HG03558 (cell line): ENCODE measurements around the gene MYDGF.
"Not testable (repeated sequence)": the region's sequence is repeated elsewhere in the genome, so short reads cannot be mapped to it uniquely, and the experiment has no call there.

Source experiments
- ATAC-seq: cut with Tn5 transposase; IDR thresholded peaks from one replicate; pipeline ENCODE4 v1.9.1; 2021; ENCODE audit warnings: moderate number of reproducible peaks; ENCODE audit not compliant: unreplicated experiment; ENCODE audit errors: extremely low read depth

MYDGF gene

DNA sequence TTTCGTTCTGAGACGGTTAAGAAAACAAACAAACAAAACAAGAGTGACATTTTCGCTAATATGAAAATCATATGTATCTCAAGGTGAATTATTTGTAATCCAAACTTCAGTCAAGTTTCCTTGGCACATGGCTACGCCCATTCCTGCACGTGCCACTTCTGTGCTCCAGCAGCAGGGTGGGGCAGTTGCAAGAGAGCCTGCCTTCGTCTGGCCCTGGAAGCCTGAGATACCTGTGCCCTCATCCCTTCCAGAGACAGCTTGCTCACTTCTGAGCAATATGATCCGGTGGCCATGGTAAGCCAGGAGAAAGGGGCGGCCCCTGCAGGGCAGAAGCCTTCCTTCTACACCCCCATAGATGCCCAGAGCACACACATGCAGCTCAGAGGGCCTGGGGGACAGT lies 31.4 kb upstream of the MYDGF start:
- ATAC-seq, result no peak

GRCh38 chr19:4700693-4700970 lies 30.5 kb upstream of the MYDGF start:
- no peak for ATAC-seq

DNA sequence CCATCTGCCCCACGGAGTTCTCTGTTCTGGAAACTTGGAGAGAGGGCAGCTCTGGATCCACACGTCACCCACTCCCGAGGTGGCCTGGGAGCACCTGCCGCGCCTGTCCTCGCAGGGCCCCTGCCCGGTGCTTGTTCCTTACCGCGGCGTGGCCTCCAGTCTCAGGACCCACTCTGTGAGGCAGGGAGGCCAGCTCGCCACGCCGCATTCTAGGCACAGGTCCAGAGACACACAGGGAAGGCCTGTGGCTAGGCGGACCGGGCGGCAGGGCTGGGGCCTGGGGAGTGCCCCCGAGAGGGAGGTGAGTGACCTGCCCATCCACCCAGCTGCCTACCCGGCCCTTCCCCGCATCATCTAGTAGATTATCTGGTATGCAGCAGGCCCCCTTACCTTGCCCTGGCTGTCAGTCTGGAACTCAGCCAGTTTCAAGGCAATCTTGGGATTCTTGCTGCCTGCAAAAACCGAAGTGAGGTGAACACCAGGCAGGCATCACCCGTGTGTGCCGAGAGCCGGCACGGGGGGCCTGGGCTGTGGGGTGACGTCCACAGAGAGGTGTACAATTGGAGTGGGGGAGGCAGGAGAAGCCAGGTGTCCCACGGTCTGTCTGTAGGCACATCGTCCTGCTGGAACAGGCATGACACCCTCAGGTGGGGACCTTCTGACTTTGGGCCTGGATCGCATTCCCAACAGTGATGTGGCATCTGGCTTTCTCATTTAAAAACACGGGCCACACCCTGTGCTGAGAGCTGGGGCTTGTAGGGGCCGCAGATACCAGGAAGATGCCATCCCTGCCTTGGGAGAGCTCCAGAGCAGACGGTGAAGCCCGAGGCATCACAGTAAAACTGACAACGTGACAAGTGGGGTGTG lies 29.9 kb upstream of the MYDGF start:
- ATAC-seq, result no peak

GRCh38 chr19:4697304-4697703 lies 27.2 kb upstream of the MYDGF start:
- no peak for ATAC-seq

DNA sequence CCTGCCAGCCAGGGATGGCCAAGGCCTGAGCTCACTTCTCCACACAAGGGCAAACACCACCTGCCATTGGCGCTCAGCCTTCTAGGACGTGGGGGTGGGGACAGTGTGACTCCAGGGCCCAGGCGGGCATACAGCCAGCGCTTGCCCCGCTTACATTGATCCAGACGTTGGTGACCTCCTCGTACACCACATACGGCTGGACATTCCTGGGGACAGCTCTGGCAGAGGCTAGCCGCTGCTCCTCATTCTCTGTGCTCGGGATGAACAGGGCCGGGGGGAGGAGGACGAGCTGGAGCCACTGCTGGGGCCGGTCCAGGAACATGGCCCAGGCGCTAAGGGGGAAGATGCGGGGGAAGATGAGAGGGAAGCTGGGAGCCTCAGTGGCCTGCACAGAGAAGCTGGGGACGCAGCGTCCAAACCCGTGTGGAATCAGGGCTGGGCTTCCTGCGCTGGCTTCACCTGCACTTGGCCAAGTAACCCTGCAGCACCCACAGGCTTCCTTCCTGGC lies 25.1 kb upstream of the MYDGF start:
- ATAC-seq, result no peak

DNA sequence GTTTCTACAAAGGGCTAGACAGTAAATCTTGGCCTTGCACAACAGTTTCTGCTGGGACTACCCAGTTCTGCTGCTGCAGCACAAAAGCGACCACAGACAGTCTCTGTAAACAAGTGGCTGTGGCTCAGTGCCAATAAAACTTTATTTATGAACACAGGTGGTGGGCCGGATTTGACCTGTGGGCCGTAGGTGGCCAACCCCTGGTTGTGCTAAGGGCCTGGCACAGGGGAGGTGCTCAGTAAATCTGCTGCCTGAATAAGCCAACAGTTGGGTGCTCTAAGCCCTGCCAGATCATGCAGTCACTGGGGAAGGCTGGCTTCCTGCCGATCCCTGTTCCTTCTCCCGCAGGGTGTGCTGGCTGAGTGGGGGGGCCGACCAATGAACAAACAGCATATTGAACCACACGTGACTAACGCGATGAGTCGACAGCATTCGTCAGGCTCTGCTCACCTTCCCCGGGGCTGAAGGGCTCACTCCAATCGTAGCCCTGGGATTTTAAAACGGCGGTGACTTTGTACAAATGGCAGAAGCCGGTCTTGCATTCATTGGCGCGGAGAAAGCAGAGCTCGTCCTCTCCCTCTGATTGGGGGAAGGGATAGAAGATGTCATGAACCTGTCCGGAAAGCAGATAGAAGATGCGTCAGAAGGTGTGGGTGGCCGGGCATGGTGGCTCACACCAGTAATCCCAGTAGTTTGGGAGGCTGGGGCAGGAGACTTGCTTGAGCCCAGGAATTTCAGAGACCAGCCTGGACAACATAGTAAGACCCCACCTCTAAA lies 24.3 kb upstream of the MYDGF start:
- ATAC-seq, result no peak

GRCh38 chr19:4693471-4694121 lies 23.5 kb upstream of the MYDGF start:
- ATAC-seq, result no peak

- ATAC-seq, result no peak
These were observed 22.9 kb upstream of the MYDGF start for GRCh38 chr19:4693078-4693350.

GRCh38 chr19:4692251-4693077 lies 22.3 kb upstream of the MYDGF start:
- ATAC-seq, result no peak

DNA sequence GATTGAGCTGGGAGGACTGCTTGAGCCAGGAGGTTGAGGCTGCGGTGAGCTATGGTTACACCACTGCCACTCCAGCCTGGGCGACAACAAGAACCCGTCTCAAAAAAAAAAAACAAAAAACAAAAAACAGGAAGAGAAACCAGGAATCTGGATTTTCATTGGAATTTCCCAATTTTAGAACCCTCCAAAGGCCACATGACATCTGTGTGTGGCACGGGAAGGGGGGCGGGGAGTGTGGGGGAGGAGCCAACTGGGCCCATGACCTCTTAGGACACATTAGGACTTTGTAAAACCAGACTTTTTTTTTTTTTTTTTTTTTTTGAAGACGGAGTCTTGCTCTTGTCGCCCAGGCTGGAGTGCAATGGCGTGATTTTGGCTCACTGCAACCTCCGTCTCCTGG lies 21.2 kb upstream of the MYDGF start:
- ATAC-seq, result no peak

DNA sequence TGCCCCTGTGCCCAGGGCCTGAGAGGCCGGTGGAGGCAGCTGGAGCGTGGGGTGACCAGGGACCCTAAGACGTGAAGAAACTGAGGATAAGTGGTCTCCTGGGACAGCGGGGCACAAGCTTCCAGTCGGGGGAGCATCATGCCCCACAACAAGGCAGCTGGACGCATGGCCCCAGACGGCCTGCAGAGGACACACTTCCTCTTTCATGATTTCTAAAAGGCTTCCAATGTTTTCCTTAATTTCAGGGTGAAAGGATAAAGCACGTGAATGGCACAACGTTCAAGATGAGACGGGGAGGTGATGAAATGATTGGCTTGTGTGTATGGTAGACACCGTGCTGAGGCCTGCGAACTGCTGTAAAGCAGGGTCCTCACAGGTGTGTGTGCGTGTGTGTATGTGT lies 20.2 kb upstream of the MYDGF start:
- no peak for ATAC-seq

DNA sequence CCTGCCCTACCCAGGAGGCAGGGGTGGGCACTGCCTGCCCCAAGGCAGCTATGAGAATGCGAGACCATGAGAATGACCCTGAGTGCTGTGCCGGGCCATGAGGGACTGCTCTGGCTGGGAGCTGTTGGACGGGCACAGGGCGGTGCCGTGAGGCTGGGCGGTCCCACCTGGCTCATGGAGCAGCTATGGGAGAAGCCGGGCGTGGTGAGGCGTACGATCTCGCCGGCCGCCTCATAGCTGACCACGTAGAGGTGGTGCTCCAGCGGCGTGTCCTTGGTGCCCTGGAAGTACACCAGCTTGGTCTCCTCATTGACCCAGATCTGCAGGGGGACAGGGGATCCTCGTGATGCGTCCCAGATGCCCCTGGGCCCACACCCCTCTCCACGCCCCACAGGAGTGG lies 19.3 kb upstream of the MYDGF start:
- no peak for ATAC-seq

- ATAC-seq, result no peak
These were observed 18.4 kb upstream of the MYDGF start for GRCh38 chr19:4688587-4688986.

DNA sequence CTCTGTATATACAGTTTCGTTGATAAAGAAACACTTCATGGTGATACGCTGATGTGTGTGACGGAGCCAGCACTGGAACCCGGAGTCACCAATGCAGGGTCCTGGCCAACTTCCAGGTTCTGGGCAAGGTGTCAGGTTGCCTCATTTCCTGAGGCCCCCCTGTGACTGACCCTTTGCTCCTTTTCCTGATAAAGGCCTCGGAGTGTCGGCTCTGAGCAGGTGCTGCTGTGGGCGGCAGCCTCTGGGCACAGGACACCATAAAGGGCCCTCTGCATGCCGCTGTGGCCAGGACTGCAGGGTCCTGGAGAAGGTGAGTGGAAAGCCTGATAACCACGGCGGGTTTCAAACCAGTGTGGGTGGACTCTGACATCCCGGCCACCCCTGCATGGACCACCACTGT lies 17.3 kb upstream of the MYDGF start:
- ATAC-seq, result no peak

DNA sequence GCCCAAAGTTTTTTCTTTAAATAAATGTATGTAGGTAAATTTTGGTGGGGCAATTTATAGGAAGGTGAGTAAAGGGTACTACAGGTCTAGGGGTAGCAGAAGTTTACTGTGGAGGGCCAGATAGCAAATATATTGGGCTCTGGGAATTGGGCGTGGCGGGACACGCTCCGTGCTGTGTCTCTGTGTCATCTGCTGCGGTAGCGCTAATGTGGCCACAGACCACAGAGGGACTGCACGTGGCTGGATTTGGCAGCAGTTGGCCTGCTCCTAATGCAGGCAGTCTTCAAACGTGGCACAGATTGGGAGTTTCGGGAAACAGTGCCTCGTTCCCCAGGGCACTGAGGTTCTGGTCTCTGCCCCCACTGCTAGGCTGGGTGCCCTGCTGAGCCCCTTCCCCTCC lies 16.6 kb upstream of the MYDGF start:
- ATAC-seq, result no peak

DNA sequence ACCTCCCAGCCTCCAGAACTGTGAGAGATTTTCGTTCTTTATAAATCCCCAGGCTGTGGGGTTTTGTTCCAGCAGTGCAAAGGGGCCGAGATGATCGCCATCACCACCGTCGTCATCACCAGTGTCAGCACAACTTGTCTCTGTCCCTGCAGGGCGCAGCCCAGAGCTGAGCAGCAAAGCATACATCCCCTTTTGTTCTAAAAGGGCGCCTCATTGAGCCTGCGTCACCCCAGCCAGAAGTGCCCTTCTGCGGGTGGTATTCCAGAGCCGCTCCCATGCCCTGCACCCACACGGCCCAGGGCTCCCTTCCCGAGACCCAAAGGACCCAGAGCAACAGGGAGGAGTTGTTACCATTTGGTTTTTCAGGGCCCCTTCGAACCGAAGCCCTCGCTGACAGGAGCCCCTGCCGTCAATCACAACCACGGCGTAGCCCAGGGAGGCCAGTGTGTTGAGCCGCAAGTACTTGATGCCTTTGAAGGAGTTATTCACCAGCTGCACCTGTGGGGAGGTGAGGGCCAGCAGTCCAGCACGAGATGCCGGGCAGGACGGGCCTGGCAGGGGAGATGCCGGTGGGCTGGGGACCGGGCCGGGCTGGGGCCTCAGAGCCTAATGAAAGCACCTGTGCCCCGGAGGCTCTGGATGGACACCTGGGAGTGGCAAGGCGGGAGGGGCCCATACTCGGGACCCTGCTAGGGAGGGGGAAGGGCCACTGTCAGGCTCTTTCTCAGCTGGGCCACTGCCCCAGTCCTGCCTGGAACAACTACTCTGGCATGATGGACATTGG lies 14.4 kb upstream of the MYDGF start:
- ATAC-seq, result no peak

GRCh38 chr19:4682417-4683200 lies 12.5 kb upstream of the MYDGF start:
- no peak for ATAC-seq

- ATAC-seq, result not testable (repeated sequence)
These were observed 9.9 kb upstream of the MYDGF start for GRCh38 chr19:4680021-4680420.
